Measurements from ENCODE around the gene CACNA2D4.

The CACNA2D4 gene

DNA sequence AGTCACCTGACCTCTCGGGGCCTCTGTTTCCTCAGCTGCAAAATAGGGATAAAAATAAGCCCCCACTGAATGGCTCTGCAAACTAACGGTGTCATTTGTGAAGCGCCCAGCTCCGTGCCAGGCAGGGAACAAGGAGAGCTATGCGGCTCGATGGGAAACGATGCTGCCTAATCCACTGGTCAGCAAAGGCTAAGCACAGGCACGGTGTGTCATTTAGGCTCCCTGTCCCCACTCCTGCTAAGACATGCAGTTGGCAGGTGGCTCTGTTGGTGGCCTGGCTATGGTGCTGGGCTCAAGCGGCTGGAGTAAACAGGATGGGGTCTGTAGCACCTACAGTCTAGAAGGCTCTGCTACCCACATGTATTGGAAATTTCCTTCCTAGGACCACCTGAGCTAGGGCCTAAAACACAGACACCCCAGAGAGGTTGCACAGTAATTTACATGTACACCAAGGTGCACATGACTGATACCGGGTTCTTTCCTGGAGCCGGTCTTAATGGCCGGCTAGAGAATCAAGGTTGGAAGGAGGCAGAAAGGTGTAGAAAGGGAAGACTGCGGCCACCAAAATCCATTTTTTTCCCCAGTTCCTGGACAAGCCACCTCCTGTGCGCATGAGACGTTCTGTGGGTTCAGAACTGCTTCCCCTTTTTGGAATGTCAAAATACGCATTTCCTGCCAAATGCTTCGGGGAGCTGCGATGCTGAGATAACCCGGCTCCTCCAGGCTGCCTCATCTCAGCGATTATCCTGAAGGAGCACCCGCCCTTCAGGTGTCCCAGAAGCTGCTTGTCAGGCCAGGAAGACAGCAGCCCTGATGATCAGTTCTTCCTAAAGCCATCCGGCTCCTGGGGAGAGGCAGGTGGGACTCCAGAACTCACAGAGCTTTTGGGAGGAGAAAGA, 1.0 kb downstream of the CACNA2D4 start:
- DNase-seq: no peak

- DNase-seq: no peak
These were observed 1.9 kb downstream of the CACNA2D4 start for GRCh38 chr12:1916371-1917171.

DNA sequence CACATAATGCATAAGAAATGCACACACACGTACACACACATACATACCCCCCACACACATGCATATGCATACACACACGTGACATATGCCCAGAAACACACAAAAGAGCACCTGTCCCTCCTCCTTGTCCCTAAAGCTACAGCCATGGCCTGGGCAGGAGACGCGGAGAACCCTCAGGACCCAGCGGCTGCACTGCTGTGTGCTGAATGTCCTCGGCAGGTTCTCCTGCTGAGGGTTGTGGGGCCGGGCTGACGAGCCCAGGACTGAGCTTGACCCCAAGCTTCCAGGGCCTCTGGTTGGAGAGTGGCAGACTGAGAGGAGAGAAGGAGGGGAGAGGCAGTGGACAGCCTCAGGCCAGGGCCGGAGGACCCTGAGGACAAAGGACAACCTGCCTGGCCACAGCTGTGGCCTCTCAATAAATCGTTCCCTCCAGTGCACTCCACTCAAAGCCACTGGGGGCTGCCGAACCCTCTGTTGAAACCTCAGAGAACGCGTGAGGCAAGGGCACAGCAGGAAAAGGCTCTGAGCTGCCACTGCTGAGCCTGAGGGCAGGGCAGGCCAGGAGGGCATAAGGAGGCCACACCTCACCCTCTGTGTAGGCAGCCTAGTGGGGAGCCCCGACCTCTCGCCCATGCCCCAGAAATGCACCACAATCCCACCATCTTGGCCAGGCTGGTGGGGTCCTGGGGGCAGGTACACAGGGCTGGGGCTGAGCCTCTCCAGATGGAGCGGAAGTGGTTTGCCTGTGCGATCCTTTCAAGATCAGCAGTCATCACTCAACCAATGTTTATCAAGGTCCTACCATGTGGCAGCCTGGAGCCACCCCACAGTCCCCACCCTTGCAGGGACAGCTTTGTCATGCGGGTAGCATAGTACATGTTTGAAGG, 3.1 kb downstream of the CACNA2D4 start:
- DNase-seq: peak; percentile 24

- DNase-seq: no peak
These were observed 4.1 kb downstream of the CACNA2D4 start for GRCh38 chr12:1914114-1914911.

- no peak for DNase-seq
These were observed 4.9 kb downstream of the CACNA2D4 start for GRCh38 chr12:1913377-1914113.

DNA sequence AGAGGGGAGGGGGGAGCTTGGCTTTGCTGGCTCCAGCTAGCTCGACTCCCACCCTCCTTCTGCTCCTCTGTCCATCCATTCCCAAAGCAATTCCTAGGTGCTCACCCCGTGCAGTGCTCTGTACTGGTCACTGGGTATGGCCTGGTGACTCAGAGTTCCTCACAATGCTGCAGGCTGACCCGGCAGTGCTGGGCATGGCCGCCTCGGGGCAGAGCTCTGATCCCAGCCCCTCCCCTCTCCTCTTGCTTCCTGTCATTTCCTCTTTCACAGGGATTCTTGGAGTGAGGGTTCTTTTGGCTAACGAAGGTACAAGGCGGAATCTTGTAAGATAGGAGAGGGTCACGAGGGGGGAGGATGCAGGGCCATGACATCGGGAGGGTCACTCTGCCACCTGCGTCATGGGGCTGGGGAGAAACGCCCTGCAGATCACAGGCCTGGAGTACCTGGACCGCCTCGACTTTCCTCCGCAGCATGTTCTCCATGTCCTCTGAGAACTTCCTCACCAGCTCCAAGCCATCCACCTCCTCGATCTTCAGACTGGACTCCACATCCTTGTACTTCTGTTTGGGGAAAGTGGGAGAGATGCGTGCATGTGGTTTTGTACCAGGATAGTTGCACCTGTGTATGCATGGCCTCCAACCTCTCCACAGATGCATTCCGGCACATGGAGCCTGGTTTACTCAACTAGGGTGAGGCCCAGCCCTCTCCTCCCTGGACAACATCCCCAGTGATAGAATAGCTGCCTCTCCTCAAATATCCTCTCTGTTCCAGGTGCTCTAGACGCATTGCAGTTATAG, 5.7 kb downstream of the CACNA2D4 start:
- no peak for DNase-seq

- no peak for DNase-seq
These were observed 6.6 kb downstream of the CACNA2D4 start for GRCh38 chr12:1911598-1912575.

- DNase-seq: no peak
These were observed 8.0 kb downstream of the CACNA2D4 start for GRCh38 chr12:1910468-1910867.

GRCh38 chr12:1908758-1909157, 9.7 kb downstream of the CACNA2D4 start:
- no peak for DNase-seq

DNA sequence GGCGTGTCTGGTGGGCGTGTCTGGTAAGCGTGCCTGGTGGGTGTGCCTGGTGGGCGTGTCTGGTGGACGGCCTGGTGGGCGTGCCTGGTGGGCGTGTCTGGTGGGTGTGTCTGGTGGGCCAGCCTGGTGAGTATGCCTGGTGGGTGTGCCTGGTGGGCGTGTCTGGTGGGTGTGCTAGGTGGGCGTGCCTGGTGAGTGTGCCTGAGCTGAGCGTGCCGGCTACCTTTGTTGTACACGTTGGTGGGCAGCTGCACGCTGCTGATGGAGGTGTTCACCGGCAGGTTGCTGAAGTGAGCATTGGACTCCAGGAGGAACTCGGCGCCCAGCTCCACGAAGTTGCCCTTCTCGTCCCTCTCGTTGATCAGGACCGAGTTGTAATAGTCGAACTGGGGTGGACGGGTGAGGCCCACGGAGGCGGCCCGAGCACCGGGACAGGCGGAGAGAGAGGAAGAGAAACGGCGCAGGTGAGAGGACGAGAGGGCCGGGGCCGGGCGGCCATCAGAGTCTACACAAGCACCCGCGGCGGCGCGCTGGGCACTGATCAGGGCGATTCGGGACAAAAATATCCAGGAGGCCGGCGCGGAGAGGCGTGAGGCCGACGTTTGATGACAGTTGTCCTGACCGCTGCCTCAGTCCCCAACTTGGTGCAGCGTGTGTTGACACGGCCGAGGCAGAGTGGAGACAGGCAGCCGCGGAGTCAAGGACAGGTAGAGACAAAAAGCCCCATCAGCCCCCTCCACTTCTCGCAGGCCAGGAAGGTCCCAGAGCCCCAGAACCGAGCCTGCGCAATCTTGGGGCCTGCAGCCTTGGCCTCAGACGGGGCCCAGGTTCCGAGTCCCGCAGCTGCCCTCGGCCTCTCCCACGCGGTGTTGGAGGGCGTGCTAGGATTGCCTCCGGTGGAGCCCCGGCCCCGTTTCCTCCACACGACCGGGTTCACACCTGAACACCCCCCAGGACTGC, 10.5 kb downstream of the CACNA2D4 start:
- DNase-seq: no peak

GRCh38 chr12:1906579-1906978, 11.9 kb downstream of the CACNA2D4 start:
- no peak for DNase-seq

DNA sequence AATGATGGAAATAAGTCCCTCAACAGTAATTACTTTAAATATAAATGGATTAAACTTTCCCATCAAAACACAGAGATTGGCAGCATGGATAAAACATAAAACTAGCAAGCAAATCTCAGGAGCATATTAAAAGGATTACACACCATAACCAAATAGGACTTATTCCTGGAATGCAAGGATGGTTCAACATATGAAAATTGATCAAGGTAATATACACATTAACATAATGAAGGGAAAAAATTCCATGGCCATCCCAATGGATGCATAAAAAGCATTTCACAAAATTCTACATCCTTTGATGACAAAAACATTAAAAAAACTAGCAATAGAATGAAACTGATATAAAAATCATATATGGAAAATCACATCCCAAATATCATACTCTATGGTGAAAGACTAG, 13.6 kb downstream of the CACNA2D4 start:
- no peak for DNase-seq

GRCh38 chr12:1896964-1897363, 21.5 kb downstream of the CACNA2D4 start:
- no peak for DNase-seq

- no peak for DNase-seq
These were observed 27.6 kb downstream of the CACNA2D4 start for GRCh38 chr12:1890810-1891209.

GRCh38 chr12:1890119-1890703, 28.2 kb downstream of the CACNA2D4 start:
- no peak for DNase-seq

- no peak for DNase-seq
These were observed 29.5 kb downstream of the CACNA2D4 start for GRCh38 chr12:1888923-1889322.

GRCh38 chr12:1886396-1887008, 31.9 kb downstream of the CACNA2D4 start:
- DNase-seq: no peak

Data from activated effector memory CD4-positive, alpha-beta T cell treated with Interleukin-2 at 50 U/mL for 16 hours (primary cell).